PC-9 (cell line): Measurements from ENCODE around the gene GULP1. TPM values are rescaled to one million over a fixed set of nuclear protein-coding genes. Genes with fewer than 3 reads are reported as not detected.

Experiments
- BruUV-seq: library from RNA; stranded (reverse); fragments of 400-500 nt; replicated peaks from 2 replicates; lab custom pipeline; 2021; lab: Mats Ljungman, UMichigan
- CTCF ChIA-PET: fragments of 300-600 bp; sonication (Branson Sonifier 250); formaldehyde crosslinking; loops from one replicate; lab custom pipeline; 2022; ENCODE audit warnings: antibody characterized with exemption; lab: Charles Lee
- POLR2A ChIA-PET: fragments of 300-600 bp; sonication (Branson Sonifier 250); formaldehyde crosslinking; loops from one replicate; lab custom pipeline; 2022; ENCODE audit warnings: antibody characterized with exemption; ENCODE audit not compliant: unreplicated experiment; lab: Charles Lee
- DNase-seq, 2 experiments: peaks; one replicate each; pipeline versions ENCODE4 v3.0.0 to v3.0.0-alpha.2; 2015 to 2022; ENCODE audit warnings: mixed read lengths in 1 of 2
- H2AFZ ChIP-seq: fragments of 200-600 bp; sonication (generic); 2 replicates; pipeline ENCODE4 v1.8.1; 2017; ENCODE audit warnings: antibody characterized with exemption
- H3F3A ChIP-seq: fragments of 200-600 bp; sonication (generic); 2 replicates; pipeline ENCODE4 v1.8.1; 2017; ENCODE audit warnings: antibody characterized with exemption, mild to moderate bottlenecking, low read depth; ENCODE audit not compliant: insufficient read depth
- H3K27ac ChIP-seq: fragments of 200-600 bp; sonication (generic); 2 replicates; pipeline ENCODE4 v1.6.1; 2016; ENCODE audit warnings: mixed run types
- H3K27me3 ChIP-seq: fragments of 200-600 bp; sonication (generic); 2 replicates; pipeline ENCODE4 v1.6.1; 2016; ENCODE audit warnings: low read depth, mixed run types; ENCODE audit not compliant: insufficient read depth
- H3K36me3 ChIP-seq: fragments of 200-600 bp; sonication (generic); 2 replicates; pipeline ENCODE4 v1.6.1; 2016; ENCODE audit warnings: low read depth, mixed run types
- H3K4me1 ChIP-seq: fragments of 200-600 bp; sonication (generic); replicated peaks from 2 replicates; pipeline ENCODE4 v1.6.1; 2016; ENCODE audit warnings: mixed run types; ENCODE audit not compliant: insufficient read depth
- H3K4me2 ChIP-seq: fragments of 200-600 bp; sonication (generic); 2 replicates; pipeline ENCODE4 v1.6.1; 2017; ENCODE audit warnings: mixed run types
- H3K4me3 ChIP-seq: fragments of 200-600 bp; sonication (generic); 2 replicates; pipeline ENCODE4 v1.6.1; 2016; ENCODE audit warnings: mixed run types
- H3K79me2 ChIP-seq: fragments of 200-600 bp; sonication (generic); 2 replicates; pipeline ENCODE4 v1.6.1; 2017; ENCODE audit warnings: low read depth, mixed run types
- H3K9me2 ChIP-seq: fragments of 200-600 bp; sonication (generic); 2 replicates; pipeline ENCODE4 v1.8.1; 2017; ENCODE audit warnings: mild to moderate bottlenecking; ENCODE audit not compliant: insufficient read depth
- H3K9me3 ChIP-seq: fragments of 200-600 bp; sonication (generic); 2 replicates; pipeline ENCODE4 v1.8.1; 2016; ENCODE audit warnings: low read depth; ENCODE audit not compliant: insufficient read depth
- H4K20me1 ChIP-seq: fragments of 200-600 bp; sonication (generic); 2 replicates; pipeline ENCODE4 v1.8.1; 2017; ENCODE audit not compliant: insufficient read depth
- EZH2 ChIP-seq: fragments of 200-600 bp; sonication (generic); IDR thresholded peaks from 2 replicates; pipeline ENCODE4 v1.8.0; 2017; ENCODE audit warnings: antibody characterized with exemption, low read depth
- intact Hi-C: fragments of 100-400 bp; cut with micrococcal nuclease; formaldehyde crosslinking; loops from one replicate; pipeline ENCODE4 v1.10.0; 2022; ENCODE audit not compliant: unreplicated experiment
- total RNA-seq: library from RNA; stranded (reverse); gene quantifications from 2 replicates; pipeline ENCODE4 v1.2.3, GENCODE V29; 2021
- TF ChIP-seq, protein P1 (sequence below): fragments of 200-600 bp; sonication (generic); conservative IDR thresholded peaks from 2 replicates; pipeline ENCODE4 v1.6.1; 2017; ENCODE audit warnings: mixed run types, antibody characterized with exemption, mild to moderate bottlenecking, moderate library complexity

The GULP1 gene
- total RNA-seq, 1 experiment from 2014 or later = 38.0 TPM

GRCh38 chr2:188276255-188276654, 15.4 kb upstream of the GULP1 start:
- POLR2A ChIA-PET = no interaction called here

DNA sequence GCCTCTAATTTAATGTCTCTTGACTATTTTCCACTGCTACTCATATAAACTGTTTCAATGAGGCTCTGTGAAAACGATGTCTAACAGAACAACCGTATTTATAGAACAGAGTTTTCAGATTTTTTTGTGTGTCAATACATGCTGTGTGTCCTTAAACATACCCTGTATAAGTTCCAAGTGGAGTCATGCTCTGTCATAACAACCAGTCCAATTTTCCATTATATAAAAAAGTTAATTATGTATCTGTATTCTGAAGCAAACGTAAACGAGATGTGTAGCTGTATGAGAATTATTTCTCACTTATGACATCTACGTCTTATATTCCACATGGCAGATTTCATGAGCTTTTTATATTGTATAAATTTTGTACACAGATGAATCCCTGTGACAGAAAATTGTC, 13.9 kb upstream of the GULP1 start:
- POLR2A ChIA-PET = no interaction called here
- intact Hi-C loops = no loop called here

More at GRCh38 chr2:188276255-188276654, 15.4 kb upstream of the GULP1 start:
- Histone ChIP-seq H4K20me1 (no peaks in the 10 kb centered on the region), H3K4me2 (no peak overlapping the region), H3K4me1 (no peaks in the 10 kb centered on the region), H3K4me3 (no peak overlapping the region), H3K27me3 (no peaks in the 10 kb centered on the region), H2AFZ (no peak overlapping the region), H3K27ac (no peak overlapping the region), H3K79me2 (no peaks in the 10 kb centered on the region), H3K9me2 (no peaks in the 10 kb centered on the region), H3K9me3 (no peaks in the 10 kb centered on the region), H3F3A (no peaks in the 10 kb centered on the region), H3K36me3 (no peaks in the 10 kb centered on the region)
- no TSS peak for BruUV-seq
- TF ChIP-seq, protein P1, sequence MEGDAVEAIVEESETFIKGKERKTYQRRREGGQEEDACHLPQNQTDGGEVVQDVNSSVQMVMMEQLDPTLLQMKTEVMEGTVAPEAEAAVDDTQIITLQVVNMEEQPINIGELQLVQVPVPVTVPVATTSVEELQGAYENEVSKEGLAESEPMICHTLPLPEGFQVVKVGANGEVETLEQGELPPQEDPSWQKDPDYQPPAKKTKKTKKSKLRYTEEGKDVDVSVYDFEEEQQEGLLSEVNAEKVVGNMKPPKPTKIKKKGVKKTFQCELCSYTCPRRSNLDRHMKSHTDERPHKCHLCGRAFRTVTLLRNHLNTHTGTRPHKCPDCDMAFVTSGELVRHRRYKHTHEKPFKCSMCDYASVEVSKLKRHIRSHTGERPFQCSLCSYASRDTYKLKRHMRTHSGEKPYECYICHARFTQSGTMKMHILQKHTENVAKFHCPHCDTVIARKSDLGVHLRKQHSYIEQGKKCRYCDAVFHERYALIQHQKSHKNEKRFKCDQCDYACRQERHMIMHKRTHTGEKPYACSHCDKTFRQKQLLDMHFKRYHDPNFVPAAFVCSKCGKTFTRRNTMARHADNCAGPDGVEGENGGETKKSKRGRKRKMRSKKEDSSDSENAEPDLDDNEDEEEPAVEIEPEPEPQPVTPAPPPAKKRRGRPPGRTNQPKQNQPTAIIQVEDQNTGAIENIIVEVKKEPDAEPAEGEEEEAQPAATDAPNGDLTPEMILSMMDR = no peak
- no peak for TF ChIP-seq EZH2
- CTCF ChIA-PET = no interaction called here
- no peak for DNase-seq
- intact Hi-C loops = no loop called here

GRCh38 chr2:188278388-188279092, 13.1 kb upstream of the GULP1 start:
- Histone ChIP-seq H4K20me1 (no peaks in the 10 kb centered on the region), H3K4me2 (no peak overlapping the region), H2AFZ (no peak overlapping the region; the same call in 1 of the 2 replicates), H3K4me1 (no peaks in the 10 kb centered on the region), H3F3A (no peaks in the 10 kb centered on the region), H3K4me3 (no peak overlapping the region), H3K79me2 (no peaks in the 10 kb centered on the region), H3K27ac (no peak overlapping the region), H3K27me3 (no peaks in the 10 kb centered on the region), H3K36me3 (no peaks in the 10 kb centered on the region), H3K9me3 (no peaks in the 10 kb centered on the region), H3K9me2 (no peaks in the 10 kb centered on the region)
- no peak for DNase-seq
- no TSS peak for BruUV-seq
- ChIA-PET CTCF (no interaction called here), POLR2A (no interaction called here)
- intact Hi-C loops = no loop called here
- no peak for TF ChIP-seq EZH2
- TF ChIP-seq, protein P1 = no peak

More for the DNA sequence above, 13.9 kb upstream of the GULP1 start:
- Histone ChIP-seq H3K9me3 (no peaks in the 10 kb centered on the region), H3K79me2 (no peaks in the 10 kb centered on the region), H3K27ac (no peak overlapping the region), H3K4me3 (no peak overlapping the region), H3K27me3 (no peaks in the 10 kb centered on the region), H2AFZ (no peak overlapping the region), H4K20me1 (no peaks in the 10 kb centered on the region), H3K9me2 (no peaks in the 10 kb centered on the region), H3K36me3 (no peaks in the 10 kb centered on the region), H3K4me2 (no peak overlapping the region), H3K4me1 (no peaks in the 10 kb centered on the region), H3F3A (no peaks in the 10 kb centered on the region)
- no peak for DNase-seq
- BruUV-seq = no TSS peak
- CTCF ChIA-PET = no interaction called here
- TF ChIP-seq EZH2 = no peak
- TF ChIP-seq, protein P1 = no peak
